SK-N-SH treated with all-trans-retinoic acid at 6 μM for 48 hours (cell line): ENCODE data around the gene HIVEP3.

ENCODE experiments used
- BACH2 ChIP-seq: fragments of 250-450 bp; sonication (Bioruptor Pico); IDR thresholded peaks from 2 replicates; pipeline ENCODE4 v1.9.0; 2021; ENCODE audit warnings: mild to moderate bottlenecking, borderline replicate concordance
- PPARA ChIP-seq: fragments of 250-450 bp; sonication (Bioruptor Pico); IDR thresholded peaks from 2 replicates; pipeline ENCODE4 v1.5.0; 2020; ENCODE audit warnings: mild to moderate bottlenecking, borderline replicate concordance
- RARB ChIP-seq: fragments of 250-450 bp; sonication (Bioruptor Pico); IDR thresholded peaks from 2 replicates; pipeline ENCODE4 v1.8.0; 2021; ENCODE audit warnings: mild to moderate bottlenecking, moderate library complexity

DNA sequence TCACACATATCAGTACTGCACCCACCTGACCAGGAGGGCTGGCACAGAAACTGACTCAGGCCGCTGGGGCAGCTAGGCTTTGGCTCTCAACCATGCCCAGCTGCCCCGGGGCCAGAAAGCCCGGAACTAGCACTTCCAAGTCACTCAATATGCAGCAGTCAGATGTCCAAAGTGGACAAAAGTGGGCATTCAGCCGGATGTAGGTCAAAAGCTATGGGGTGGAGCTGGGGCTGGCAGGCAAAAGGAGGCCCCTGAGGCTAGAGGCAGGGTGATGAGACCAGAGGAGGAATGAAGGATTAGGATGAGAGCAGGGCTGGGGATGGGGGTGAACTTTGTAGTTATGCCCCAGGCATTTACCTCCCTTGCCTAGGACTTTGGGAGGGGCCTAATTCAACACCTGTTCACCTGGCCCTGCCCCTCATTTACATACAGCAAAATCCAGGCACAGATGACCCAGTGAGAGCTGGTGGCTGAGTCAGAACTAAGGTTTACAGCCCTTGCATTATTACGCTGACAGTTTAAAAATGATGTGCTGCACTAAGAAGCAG lies 403.5 kb downstream of the HIVEP3 start:
- TF ChIP-seq BACH2 (CRISPR knock-in tag), result no peak
- TF ChIP-seq RARB (CRISPR knock-in tag), result no peak
- TF ChIP-seq PPARA, result no peak
